Spleen (tissue), 11 donors: ENCODE data around the gene UVSSA. TPM values are rescaled to one million over a fixed set of nuclear protein-coding genes. Genes with fewer than 3 reads are reported as not detected.

Experiments
- DNase-seq: peaks from one replicate; pipeline ENCODE4 v3.0.0-alpha.2; 2020
- H3K27ac ChIP-seq, 8 donors: fragments of 200-600 bp; sonication (generic) in 7 of 8; 1 replicate in 4 of 8; 2 replicates in 4 of 8; pipeline versions ENCODE4 v1.5.0 to v1.8.0; 2016 to 2021; ENCODE audit warnings: inconsistent platforms in 4 of 8, mild to moderate bottlenecking in 4 of 8, moderate library complexity in 1 of 8
- H3K27me3 ChIP-seq, 7 donors: fragments of 200-600 bp; sonication (generic) in 6 of 7; replicated peaks in 1 of 7; 1 replicate in 4 of 7; 2 replicates in 3 of 7; pipeline versions ENCODE4 v1.5.0 to v1.8.0; 2016 to 2021; ENCODE audit warnings: inconsistent platforms in 3 of 7, mild to moderate bottlenecking in 1 of 7
- H3K36me3 ChIP-seq, 6 donors: fragments of 200-600 bp; sonication (generic) in 5 of 6; 1 replicate in 4 of 6; 2 replicates in 2 of 6; pipeline versions ENCODE4 v1.5.0 to v1.8.0; 2016 to 2021; ENCODE audit warnings: inconsistent platforms in 2 of 6
- H3K4me1 ChIP-seq, 6 donors: fragments of 200-600 bp; sonication (generic) in 5 of 6; 1 replicate in 3 of 6; 2 replicates in 3 of 6; pipeline versions ENCODE4 v1.5.0 to v1.8.0; 2016 to 2021; ENCODE audit warnings: inconsistent platforms in 3 of 6
- H3K4me3 ChIP-seq, 8 donors: fragments of 200-600 bp; sonication (generic) in 7 of 8; 1 replicate in 4 of 8; 2 replicates in 4 of 8; pipeline versions ENCODE4 v1.5.0 to v1.8.0; 2016 to 2021; ENCODE audit warnings: inconsistent platforms in 4 of 8, mild to moderate bottlenecking in 4 of 8, moderate library complexity in 2 of 8
- H3K9me3 ChIP-seq, 8 donors: fragments of 200-600 bp; sonication (generic) in 7 of 8; 1 replicate in 4 of 8; 2 replicates in 4 of 8; pipeline versions ENCODE4 v1.5.0 to v1.8.0; 2016 to 2021; ENCODE audit warnings: inconsistent platforms in 4 of 8
- CTCF ChIP-seq, 11 experiments: fragments of 200-600 bp in 7 of 11; fragments of 450-650 bp in 4 of 11; sonication (generic) in 4 of 11; IDR thresholded peaks in 8 of 11; conservative IDR thresholded peaks in 3 of 11; 1 replicate in 7 of 11; 2 replicates in 4 of 11; pipeline versions ENCODE4 v1.4.0 to v1.8.0; 2016 to 2021; ENCODE audit warnings: antibody characterized with exemption in 11 of 11, inconsistent platforms in 4 of 11, mild to moderate bottlenecking in 1 of 11
- POLR2A ChIP-seq, 3 donors: fragments of 450-650 bp; IDR thresholded peaks; one replicate each; pipeline ENCODE4 v1.5.1; 2017; ENCODE audit warnings: antibody characterized with exemption in 3 of 3, mild to moderate bottlenecking in 1 of 3
- POLR2AphosphoS5 ChIP-seq, 3 donors: sonication (generic); formaldehyde crosslinking; IDR thresholded peaks; one replicate each; pipeline ENCODE4 v1.5.1; 2017; ENCODE audit warnings: antibody characterized with exemption in 3 of 3
- WGBS, 5 donors: extraction: QIAGEN DNeasy Blood & Tissue Kit in 3 of 5; methylation state at CpG; one replicate each; pipeline versions ENCODE4 v1.1.5 to v1.1.7; 2013 to 2018; 5-methylcytosine and 5-hydroxymethylcytosine counted together
- intact Hi-C: fragments of 100-400 bp; cut with DNase I; formaldehyde crosslinking; loops from one replicate; pipeline ENCODE4 v1.15.0; 2023; ENCODE audit warnings: low total_unique reads
- polyA plus RNA-seq, 3 donors: library from polyadenylated mRNA; stranded (reverse); fragments of 200-250 nt; gene quantifications; one replicate each; pipeline ENCODE4 v1.2.1, GENCODE V29; 2013
- total RNA-seq, 7 donors: library from RNA; depleted of rRNA in 3 of 7; stranded (reverse); fragments of >200 nt in 3 of 7; fragmentation: NEBNext Ultra II Directional in 4 of 7; extraction: Animal tissue kit (Norgen Biotek cat#: 25700) in 4 of 7; gene quantifications; one replicate each; pipeline versions ENCODE4 v1.1.0 to v1.2.1, GENCODE V29; 2016 to 2021
- donor health status: healthy with polysubstance abuse.
- donor health status: DM: no; HTN: no; CAD: no; lungs with moderate emphysema.
- donor health status: DM: no; HTN: no; CAD: no.
- donor health status: Bipolar disorder and iron deficiency.
- donor health status: healthy.
- donor health status: DM: no; HTN: no; CAD: no.
- donor health status: DM: yes; HTN: yes; CAD: no.

Gene UVSSA
- total and polyA plus RNA-seq, 10 donors, result 3.0 to 54.0 (median 26.8) TPM

GRCh38 chr4:1382776-1383727, 36.0 kb downstream of the UVSSA start:
- H3K4me1 ChIP-seq, result no peaks in the 10 kb centered on the region
- H3K27ac ChIP-seq, result no peak overlapping the region
- peaks cover 0 to 96% (median 39%) of the 10 kb centered on the region in 6 donors for H3K36me3 ChIP-seq
- no peak for TF ChIP-seq POLR2A (IDR thresholded peaks at IDR 0.05)
- no peak for TF ChIP-seq POLR2AphosphoS5 (IDR thresholded peaks at IDR 0.05)
- TF ChIP-seq CTCF (IDR thresholded peaks at IDR 0.05 in 8 of 11, conservative IDR thresholded peaks at IDR 0.05 in 3 of 11), result no peak
- intact Hi-C loops, result no loop called here
- 85 to 90% (median 88%) methylated on average over 21 to 27 of the region's 27 CpGs for WGBS, 5 donors
- no peaks in the 10 kb centered on the region for H3K27me3 ChIP-seq
- H3K9me3 ChIP-seq, result peaks cover 0 to 15% (median 7%) of the 10 kb centered on the region in 8 donors
- H3K4me3 ChIP-seq, result no peak overlapping the region
- DNase-seq, result peak; percentile 67

- H3K27ac ChIP-seq, result no peak overlapping the region
- TF ChIP-seq POLR2A (IDR thresholded peaks at IDR 0.05), result no peak
- no peak for TF ChIP-seq POLR2AphosphoS5 (IDR thresholded peaks at IDR 0.05)
- TF ChIP-seq CTCF (IDR thresholded peaks at IDR 0.05 in 8 of 11, conservative IDR thresholded peaks at IDR 0.05 in 3 of 11), result no peak
- intact Hi-C loops, result no loop called here
- H3K4me1 ChIP-seq, result no peaks in the 10 kb centered on the region
- peaks cover 4 to 24% (median 16%) of the 10 kb centered on the region in 8 donors for H3K9me3 ChIP-seq
- 91 to 96% (median 93%) methylated on average over 26 to 34 of the region's 34 CpGs for WGBS, 5 donors
- peaks cover 0 to 97% (median 41%) of the 10 kb centered on the region in 6 donors for H3K36me3 ChIP-seq
- H3K27me3 ChIP-seq, result no peaks in the 10 kb centered on the region
- no peak overlapping the region for H3K4me3 ChIP-seq
- peak; percentile 68 for DNase-seq
Measured at GRCh38 chr4:1383728-1384591, 37.0 kb downstream of the UVSSA start.

GRCh38 chr4:1384675-1385372, 37.8 kb downstream of the UVSSA start:
- Histone ChIP-seq H3K4me3 (no peak overlapping the region), H3K27me3 (no peaks in the 10 kb centered on the region), H3K36me3 (peaks cover 0 to 98% (median 44%) of the 10 kb centered on the region in 6 donors), H3K27ac (no peak overlapping the region), H3K9me3 (peaks cover 4 to 33% (median 24%) of the 10 kb centered on the region in 8 donors), H3K4me1 (no peaks in the 10 kb centered on the region)
- DNase-seq, result peak; percentile 62
- no peak for TF ChIP-seq CTCF (IDR thresholded peaks at IDR 0.05 in 8 of 11, conservative IDR thresholded peaks at IDR 0.05 in 3 of 11)
- WGBS, 5 donors, result 80 to 94% (median 92%) methylated on average over 9 to 16 of the region's 16 CpGs
- intact Hi-C loops, result no loop called here
